ENCODE data around the gene RYR3.

The RYR3 gene

DNA sequence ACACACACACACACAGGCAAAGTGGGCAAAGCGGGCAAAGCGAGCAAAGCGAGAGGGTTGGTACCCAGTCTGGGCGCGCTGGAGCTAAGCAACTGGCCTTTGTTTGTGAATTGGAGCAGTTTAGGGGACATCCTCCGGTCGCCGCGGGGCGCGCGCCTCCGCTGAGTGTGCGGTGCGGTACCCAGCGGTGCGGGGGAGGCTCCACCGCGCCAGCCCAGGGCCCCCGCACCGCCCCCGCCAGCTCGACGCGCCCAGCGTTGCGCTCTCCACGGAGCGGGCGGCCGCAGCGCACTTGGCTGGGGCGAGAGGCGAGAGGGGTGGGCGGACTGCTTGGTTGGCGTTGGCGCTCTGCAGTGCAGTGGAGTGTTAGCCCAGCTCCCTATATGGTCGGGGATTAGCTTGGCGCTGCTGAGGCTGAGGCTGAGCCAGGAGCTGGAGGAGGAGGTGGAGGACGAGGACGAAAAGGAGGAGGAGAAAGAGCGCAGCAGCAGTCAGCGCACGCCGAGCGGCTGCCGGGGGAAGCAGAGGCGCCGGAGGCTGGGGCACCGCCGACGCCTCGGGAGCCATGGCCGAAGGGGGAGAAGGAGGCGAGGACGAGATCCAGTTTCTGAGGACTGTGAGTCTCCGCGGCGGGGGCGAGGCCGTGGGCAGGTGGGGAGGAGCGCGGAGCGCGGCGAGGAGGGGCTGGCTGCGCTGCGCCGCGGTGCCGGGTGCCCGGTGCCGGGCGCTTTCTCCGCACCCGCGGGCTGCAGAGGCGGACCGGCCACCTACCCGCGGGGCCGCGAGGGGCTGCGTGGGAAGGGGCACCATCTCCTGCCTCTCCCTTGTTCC lies at the start of gene RYR3:
TSS of gene RYR3 (plus strand) at position 487 of the 831 bp plus-strand sequence. CDS start at position 566, 79 bp downstream.
- peak; percentile 11 for DNase-seq

GRCh38 chr15:33262306-33262705 lies 48.5 kb upstream of the RYR3 start:
- no peak for DNase-seq

- no peak for DNase-seq
These were observed 33.1 kb upstream of the RYR3 start for GRCh38 chr15:33277689-33278088.

DNA sequence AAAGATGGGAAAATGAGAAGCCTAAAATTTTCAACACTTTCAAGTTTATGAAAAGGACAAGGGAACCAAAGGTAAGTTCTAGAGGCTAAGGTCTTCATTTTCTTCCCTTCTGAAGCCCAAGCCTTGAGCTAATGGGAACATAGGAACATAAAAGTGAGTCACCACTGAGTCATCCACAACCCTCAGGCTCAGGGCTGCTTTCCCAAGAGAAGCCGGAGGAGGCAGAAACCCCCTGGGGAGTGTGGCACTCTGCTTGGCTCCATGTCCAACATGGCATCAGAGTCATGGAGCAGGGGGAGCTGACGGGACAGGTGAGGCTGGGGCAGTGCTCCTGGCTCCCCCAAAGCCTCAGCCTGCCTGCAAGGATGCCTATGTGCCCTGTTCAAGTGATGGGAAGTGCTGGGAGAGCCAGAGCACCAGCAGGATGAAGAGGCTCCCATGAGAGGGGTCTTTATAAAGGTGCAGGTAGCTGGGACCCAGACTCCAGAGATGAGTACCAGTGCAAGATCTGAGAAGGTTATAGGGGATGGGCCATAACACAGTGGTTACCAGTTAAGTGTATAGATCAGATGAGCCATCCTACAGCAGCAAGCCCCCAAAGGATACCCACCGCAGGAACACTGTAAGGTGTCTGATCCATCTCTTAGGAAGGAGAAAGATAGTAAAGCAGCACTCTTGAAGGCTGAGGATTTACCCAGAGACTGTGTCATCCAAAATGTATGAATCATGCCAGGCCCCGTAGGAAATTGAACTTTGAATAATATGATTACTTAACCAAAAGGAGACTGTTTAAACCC lies 31.8 kb upstream of the RYR3 start:
- no peak for DNase-seq

GRCh38 chr15:33279613-33280205 lies 31.1 kb upstream of the RYR3 start:
- DNase-seq, result no peak

DNA sequence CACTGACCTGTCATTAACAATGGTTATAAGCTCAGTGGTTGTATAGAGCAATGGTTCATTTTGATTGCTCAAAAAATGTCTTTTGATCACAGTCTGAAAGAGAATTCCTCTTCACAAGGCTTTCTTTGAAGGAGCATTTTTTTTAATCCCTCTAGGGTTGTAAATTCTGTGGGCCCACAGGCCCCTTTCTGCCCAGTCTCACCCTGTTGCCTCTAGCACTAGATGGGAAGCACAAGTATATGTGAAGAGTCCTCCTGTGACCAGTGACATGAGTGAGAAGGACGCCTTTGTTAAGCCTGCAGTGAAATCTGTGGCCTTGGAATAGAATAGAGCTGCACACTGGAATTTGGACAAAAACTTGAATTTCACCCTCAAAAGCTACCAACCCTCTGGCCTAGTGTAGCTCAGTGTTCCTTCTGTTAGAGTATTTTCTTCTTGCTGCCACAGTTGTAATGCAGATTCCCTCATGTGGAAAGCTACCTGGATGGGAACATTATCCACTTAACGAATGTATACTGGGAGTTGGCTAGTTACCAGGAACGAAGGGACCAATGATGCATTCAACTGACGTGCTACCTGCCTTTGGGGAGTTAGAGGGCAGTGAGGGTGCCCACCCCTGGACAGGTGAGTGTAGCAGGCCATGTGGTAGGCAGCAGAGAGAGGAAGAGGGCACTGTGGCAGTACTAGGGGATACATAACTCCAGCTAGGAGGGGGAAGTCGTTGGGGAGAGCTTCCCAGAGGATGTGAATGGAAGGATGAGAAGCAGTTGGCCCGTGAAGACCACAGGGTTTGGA lies 28.3 kb upstream of the RYR3 start:
- DNase-seq, result no peak

DNA sequence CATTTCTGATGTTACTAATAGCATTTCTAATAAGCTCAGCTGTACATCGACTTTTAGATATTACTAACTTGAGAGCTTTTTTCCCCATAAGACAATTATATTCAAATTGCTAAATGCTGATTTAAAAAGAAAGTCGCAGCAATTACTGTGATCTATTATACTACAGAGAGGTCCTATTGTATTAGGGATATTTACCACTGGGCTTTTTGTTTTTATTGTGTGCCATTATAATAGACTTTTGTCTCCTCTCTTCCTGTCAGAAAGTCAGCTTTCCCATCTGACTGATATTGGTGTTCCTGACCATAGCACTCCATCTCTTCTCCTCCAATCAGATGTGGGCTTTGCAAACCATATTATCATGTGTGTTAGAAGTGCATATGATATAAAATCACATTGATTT lies 27.2 kb upstream of the RYR3 start:
- no peak for DNase-seq

GRCh38 chr15:33284336-33284735 lies 26.4 kb upstream of the RYR3 start:
- no peak for DNase-seq

- DNase-seq, result peak; percentile 60
These were observed 18.0 kb upstream of the RYR3 start for GRCh38 chr15:33292717-33293307.

DNA sequence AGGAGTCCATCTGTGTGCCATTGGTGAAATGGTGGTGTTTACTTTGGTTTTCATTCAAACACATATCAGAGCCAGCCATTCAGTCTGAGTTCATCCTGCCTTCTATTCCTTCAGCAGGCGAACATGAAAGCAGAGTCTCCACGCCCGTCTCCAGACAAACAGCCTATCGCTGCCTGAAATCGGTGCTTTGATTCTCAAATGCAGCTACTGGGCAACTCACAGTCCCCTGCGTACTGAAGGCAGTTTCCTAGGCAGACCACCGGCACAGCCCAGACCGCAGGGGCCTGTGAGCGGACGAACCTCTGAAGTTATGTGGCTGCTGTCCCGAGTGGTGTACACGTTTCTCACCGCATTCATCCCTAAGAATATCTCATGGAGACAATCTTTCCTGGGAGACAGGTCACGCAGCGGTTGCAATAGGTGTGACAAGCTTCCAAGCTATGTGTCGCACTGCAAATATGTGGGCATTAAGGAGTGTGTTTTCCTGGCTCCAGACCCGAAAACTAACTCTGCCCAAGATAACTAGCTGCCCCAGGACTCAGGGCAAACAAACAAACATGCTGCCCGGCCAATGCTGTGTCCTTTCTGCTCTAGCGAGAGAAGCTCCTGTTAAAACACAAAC lies 16.9 kb upstream of the RYR3 start:
- DNase-seq, result no peak

GRCh38 chr15:33296050-33296449 lies 14.7 kb upstream of the RYR3 start:
- no peak for DNase-seq

GRCh38 chr15:33296856-33297255 lies 13.9 kb upstream of the RYR3 start:
- DNase-seq, result no peak

DNA sequence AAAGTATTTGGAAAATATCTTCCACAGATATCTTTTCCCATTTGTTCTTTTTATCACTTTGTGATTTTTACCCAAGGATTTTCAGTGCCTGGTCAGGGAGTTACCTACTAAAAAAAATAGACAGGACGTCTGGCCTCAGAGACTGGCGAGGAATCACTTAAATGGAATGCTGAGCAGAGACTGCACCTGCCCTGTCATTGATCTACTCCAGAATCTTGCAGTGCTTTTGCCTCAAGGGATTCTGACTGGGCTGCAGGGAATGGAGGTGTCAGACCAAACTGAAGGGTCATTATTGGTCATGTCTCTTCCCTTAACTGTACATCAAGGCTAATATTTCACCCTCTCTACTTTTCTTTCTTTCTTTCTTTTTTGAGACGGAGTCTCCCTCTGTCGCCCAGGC lies 12.1 kb upstream of the RYR3 start:
- DNase-seq, result no peak

DNA sequence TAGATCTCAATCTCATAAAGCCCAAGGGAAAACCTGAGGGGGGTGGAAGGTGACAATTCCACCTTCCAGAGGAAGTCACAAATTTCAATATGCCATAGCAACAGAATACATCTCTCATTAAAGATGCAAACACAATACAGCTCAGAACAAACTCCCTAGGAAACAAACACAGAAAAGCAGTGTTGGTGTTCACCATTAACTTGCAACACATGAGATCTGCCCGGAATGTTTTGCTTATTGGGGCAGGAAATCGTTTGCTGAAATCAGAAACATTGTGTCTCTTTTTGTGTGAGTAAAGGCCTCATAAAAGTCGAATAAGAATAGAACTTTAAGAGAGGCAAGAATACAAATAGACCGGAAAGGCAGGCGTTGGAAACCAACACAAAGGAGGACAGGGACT lies 5.8 kb upstream of the RYR3 start:
- no peak for DNase-seq

DNA sequence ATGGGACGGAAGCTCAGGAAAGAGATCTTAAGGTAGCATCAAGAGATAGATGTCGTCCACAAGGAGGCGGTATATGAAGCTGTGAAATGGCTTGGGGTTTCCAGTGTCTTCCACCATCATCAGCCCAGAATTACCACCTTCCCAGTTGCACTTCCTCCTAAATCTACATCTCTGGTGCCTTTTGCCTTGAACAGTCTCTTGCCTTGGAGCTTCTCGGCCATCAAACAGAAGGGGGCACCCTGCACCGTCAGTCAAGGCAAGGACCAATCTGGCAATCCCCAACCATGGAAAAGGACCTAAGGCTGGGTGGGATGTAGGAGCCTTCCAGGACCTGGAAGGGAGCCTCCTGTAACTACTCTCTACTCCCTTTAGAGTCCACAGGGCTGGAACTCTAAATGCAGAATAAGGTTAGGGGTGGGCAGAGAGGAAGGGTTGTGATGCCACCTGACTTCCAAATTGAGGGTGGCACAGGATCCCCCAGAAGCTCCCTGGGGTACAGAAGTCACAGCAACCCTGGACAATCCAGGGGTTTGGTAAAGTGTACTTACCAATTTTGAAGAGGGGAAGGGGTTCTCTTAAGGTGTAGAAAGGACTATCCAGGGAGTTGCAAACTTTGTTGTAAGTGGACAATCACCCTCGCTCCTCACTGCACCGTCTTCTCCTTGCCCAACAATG lies 1.0 kb upstream of the RYR3 start:
- DNase-seq, result no peak

DNA sequence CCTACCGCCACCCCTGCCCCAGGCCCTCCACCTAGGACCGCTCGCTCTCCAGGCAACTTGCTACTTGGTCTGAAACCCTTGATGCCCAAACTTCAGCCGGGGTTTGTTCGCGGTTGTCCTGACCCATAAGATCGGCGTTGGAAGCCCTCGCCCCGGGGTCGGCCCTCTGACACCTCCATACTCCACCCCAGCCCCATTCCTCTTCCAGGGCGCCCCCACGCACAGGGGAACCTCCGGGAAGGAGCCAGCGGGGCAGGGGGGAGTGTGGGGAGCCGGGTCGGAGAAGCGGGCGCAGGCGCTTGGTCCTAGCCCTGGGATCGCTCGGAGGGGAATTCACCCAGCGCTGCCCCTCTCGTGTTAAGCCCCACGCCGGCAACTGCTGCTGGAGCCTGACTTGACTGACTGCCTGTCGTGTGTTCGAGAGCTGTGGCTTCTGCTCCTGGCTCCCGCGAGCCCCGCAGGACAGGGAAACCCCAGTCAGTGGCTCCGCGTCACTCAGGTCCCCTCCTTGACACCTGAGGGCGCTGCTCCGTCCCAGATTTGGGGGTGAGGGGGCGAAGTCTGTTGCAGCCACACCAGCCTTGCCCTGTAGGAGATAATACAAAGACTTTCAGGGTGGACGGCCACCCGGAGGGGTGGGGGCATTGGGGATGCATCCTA lies 675 bp downstream of the RYR3 start:
- DNase-seq, result no peak

GRCh38 chr15:33313491-33313890 lies 2.7 kb downstream of the RYR3 start:
- DNase-seq, result no peak

GRCh38 chr15:33314069-33314468 lies 3.3 kb downstream of the RYR3 start:
- no peak for DNase-seq

GRCh38 chr15:33315044-33315443 lies 4.3 kb downstream of the RYR3 start:
- DNase-seq, result no peak

DNA sequence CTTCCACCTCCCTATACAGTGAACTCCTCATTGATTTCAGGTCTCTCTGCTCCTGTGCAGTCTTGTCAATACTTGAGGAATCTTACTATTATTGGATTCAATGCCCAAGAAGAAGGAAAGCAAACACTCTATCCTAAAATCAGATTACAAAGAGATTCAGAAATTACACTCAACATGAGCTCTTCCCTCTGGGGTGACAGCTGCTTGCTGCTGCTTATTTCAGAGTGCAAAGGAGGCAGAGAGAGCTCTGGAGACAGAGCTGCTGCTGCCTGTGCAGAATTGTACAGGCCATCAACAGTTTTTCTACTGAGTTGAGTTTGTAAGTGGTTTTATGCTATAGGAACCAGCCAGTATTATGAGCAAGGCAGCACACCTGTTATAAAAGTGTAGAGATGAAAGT lies 7.1 kb downstream of the RYR3 start:
- DNase-seq, result no peak

DNA sequence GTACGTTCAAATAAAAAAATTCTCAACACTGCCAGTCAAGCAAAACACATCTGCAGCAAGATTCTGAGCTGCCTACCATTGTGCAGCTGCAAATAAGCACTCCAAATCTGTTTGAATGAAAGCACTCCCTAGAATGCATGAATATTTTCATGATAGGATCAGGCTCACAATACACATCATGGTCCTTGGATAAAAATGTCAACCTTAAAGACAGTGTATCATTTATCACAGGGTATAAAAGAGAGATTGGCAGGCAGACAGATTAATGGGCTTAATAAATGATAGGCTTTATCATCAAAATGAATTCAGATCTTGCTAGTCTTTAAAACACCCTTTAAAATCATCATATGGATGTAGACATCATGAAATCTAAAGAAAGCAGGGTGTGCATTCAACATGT lies 9.2 kb downstream of the RYR3 start:
- no peak for DNase-seq
